ENCODE results near the gene ABCA2. TPM values are rescaled to one million over a fixed set of nuclear protein-coding genes. Genes with fewer than 3 reads are reported as not detected.

ABCA2 gene
- total and polyA plus RNA-seq, 3 donors from 2014 or later: 33.6 to 65.5 (median 56.0) TPM

DNA sequence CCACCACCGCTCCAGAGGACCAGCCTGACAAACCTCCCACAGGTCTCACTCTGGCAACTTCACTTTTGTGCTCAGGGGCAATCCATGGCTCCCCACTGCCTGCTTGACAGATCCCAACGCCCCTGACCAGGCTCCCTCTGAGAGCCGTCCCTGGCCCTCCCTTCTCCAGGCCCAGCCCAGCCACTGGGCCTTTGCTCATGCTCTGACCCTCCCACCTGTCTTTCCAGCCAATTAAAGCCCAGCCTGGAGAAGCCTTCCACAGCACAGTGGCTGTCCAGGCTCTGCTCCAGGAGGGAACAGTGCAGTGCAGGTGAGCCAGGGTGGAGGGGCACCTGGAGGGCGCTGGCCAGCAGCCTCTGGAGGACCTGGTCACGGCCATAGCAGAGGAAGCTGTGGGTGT is 22.5 kb upstream of the ABCA2 start:
- DNase-seq: no peak
- TF ChIP-seq POLR2A (IDR thresholded peaks at IDR 0.05): no peak
- TF ChIP-seq CTCF (IDR thresholded peaks at IDR 0.05): no peak
- WGBS, 2 donors: 82 to 89% methylated on average over 4 to 5 of the region's 5 CpGs
- no peaks in the 10 kb centered on the region for H3K36me3 ChIP-seq (ENCODE audit: low read depth, missing control alignments)
- H3K4me1 ChIP-seq: peaks cover 27% of the 10 kb centered on the region
- H3K27ac ChIP-seq: no peak overlapping the region
- no peaks in the 10 kb centered on the region for H3K9me3 ChIP-seq
- H3K27me3 ChIP-seq: no peaks in the 10 kb centered on the region
- intact Hi-C loops (cut with DNase I; ENCODE audit: low total_unique reads): no loop called here
- H3K4me3 ChIP-seq: no peak overlapping the region

GRCh38 chr9:137049544-137050449 is 21.8 kb upstream of the ABCA2 start:
- Histone ChIP-seq H3K36me3 (ENCODE audit: low read depth, missing control alignments) (no peaks in the 10 kb centered on the region), H3K9me3 (no peaks in the 10 kb centered on the region), H3K27me3 (no peaks in the 10 kb centered on the region), H3K4me3 (no peak overlapping the region), H3K4me1 (peaks cover 22% of the 10 kb centered on the region), H3K27ac (no peak overlapping the region)
- WGBS, 2 donors: 68 to 78% methylated on average over 21 to 38 of the region's 38 CpGs
- peak; percentile 76 for DNase-seq
- intact Hi-C loops (cut with DNase I; ENCODE audit: low total_unique reads): no loop called here
- TF ChIP-seq POLR2A (IDR thresholded peaks at IDR 0.05) (no peak), CTCF (IDR thresholded peaks at IDR 0.05) (peak in 2 of 3 experiments; percentile 53 to 61)

- no peaks in the 10 kb centered on the region for H3K9me3 ChIP-seq
- peaks cover 21% of the 10 kb centered on the region for H3K4me1 ChIP-seq
- peak overlapping the region in 1 of 2 donors; percentile 10 for H3K4me3 ChIP-seq
- no peak for TF ChIP-seq POLR2A (IDR thresholded peaks at IDR 0.05)
- TF ChIP-seq CTCF (IDR thresholded peaks at IDR 0.05): no peak
- 49 to 52% methylated on average over 33 to 66 of the region's 72 CpGs for WGBS, 2 donors
- DNase-seq: no peak
- intact Hi-C loops (cut with DNase I; ENCODE audit: low total_unique reads): no loop called here
- H3K27ac ChIP-seq: no peak overlapping the region
- H3K27me3 ChIP-seq: no peaks in the 10 kb centered on the region
- no peaks in the 10 kb centered on the region for H3K36me3 ChIP-seq (ENCODE audit: low read depth, missing control alignments)
These were observed 20.9 kb upstream of the ABCA2 start for GRCh38 chr9:137048655-137049543.

GRCh38 chr9:137046088-137046787 is 18.2 kb upstream of the ABCA2 start, which contains the start of gene NPDC1:
Gene NPDC1 (minus strand): TSS chr9:137046177. CDS start chr9:137045989, 188 bp downstream.
- Histone ChIP-seq H3K4me1 (peaks cover 10% of the 10 kb centered on the region), H3K4me3 (peak within 1 kb of the TSS; percentile 59 to 67), H3K9me3 (no peaks in the 10 kb centered on the region), H3K27ac (peak within 1 kb of the TSS; percentile 31 to 55), H3K27me3 (no peaks in the 10 kb centered on the region), H3K36me3 (ENCODE audit: low read depth, missing control alignments) (no peaks in the 10 kb centered on the region)
- intact Hi-C loops (cut with DNase I; ENCODE audit: low total_unique reads): no loop called here
- DNase-seq: peak; percentile 88
- 0% methylated on average over 27 to 57 of the region's 57 CpGs for WGBS, 2 donors
- TF ChIP-seq CTCF (IDR thresholded peaks at IDR 0.05) (peak; percentile 80 to 85 (median 81)), POLR2A (IDR thresholded peaks at IDR 0.05) (no peak)
